COR-L47 (cell line): ENCODE measurements around the gene MCL1.
"Not testable (repeated sequence)": the region's sequence is repeated elsewhere in the genome, so short reads cannot be mapped to it uniquely, and the experiment has no call there.

Source experiments
- DNase-seq: peaks from one replicate; lab custom pipeline; 2025; lab: John Stamatoyannopoulos, UW

Gene MCL1

GRCh38 chr1:150602372-150602771 lies 23.0 kb upstream of the MCL1 start:
- DNase-seq: not testable (repeated sequence)

DNA sequence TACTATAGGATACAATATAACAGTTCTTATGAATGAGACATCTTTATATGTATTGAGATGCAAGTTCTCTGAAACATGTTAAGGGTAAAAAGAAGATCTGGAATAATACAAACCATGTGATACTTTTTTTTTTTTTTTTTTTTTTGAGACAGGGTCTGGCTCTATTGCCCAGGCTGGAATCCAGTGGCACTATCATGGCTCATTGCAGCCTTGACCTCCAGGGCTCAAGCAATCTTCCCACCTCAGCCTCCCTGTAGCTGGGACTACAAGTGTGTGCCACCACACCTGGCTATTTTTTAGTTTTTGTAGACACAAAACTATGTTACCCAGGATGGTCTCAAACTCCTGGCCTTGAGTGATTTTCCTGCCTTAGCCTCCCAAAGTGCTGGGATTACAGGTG lies 22.1 kb upstream of the MCL1 start:
- DNase-seq: no peak

- not testable (repeated sequence) for DNase-seq
These were observed 18.9 kb upstream of the MCL1 start for GRCh38 chr1:150598346-150598745.

- no peak for DNase-seq
These were observed 17.6 kb upstream of the MCL1 start for GRCh38 chr1:150596976-150597375.

- DNase-seq: no peak
These were observed 16.9 kb upstream of the MCL1 start for GRCh38 chr1:150596095-150596892.

- no peak for DNase-seq
These were observed 3.0 kb upstream of the MCL1 start for GRCh38 chr1:150582371-150582770.

DNA sequence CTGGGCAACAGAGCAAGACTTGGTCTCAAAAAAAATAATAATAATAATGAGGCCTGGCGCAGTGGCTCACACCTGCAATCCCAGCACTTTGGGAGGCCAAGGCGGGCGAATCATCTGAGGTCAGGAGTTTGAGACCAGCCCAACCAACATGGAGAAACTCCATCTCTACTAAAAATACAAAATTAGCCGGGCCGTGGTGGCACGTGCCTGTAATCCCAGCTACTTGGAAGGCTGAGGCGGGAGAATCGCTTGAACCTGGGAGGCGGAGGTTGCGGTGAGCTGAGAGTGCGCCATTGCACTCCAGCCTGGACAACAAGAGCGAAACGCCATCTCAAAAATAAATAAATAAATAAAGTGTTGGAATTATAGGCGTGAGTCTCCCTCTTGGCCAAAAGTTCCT lies 2.6 kb upstream of the MCL1 start:
- DNase-seq: not testable (repeated sequence)

DNA sequence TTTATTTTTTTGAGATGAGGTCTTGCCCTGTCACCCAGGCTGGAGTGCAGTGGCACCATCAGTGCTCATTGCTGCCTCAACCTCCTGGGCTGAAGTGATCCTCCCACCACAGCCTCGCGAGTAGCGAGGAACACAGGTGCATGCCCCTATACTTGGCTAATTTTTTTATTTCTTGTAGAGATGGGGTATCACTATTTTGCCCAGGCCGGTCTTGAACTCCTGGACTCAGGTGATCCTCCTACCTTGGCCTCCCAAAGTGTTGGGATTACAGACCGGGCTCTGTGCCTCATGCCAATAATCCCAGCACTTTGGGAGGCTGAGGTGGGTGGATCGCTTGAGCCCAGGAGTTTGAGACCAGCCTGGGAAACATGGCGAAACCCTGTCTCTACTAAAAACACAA lies 2.0 kb upstream of the MCL1 start:
- not testable (repeated sequence) for DNase-seq

DNA sequence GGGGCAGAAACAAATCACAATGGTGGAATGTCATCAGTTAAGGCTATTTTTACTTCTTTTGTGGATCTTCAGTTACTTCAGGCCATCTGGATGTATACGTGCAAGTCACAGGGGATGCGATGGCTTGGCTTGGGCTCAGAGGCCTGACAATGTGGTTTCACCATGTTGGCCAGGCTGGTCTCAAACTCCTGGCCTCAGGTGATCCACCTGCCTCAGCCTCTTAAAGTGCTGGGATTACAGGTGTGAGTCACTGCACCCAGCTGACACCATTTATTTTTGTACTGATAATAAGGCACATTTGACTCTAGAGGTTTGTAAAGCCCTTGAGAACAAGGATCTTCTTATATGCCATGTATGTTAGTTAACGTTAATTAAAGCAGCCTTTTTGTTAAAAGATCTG lies 1.6 kb upstream of the MCL1 start:
- not testable (repeated sequence) for DNase-seq

DNA sequence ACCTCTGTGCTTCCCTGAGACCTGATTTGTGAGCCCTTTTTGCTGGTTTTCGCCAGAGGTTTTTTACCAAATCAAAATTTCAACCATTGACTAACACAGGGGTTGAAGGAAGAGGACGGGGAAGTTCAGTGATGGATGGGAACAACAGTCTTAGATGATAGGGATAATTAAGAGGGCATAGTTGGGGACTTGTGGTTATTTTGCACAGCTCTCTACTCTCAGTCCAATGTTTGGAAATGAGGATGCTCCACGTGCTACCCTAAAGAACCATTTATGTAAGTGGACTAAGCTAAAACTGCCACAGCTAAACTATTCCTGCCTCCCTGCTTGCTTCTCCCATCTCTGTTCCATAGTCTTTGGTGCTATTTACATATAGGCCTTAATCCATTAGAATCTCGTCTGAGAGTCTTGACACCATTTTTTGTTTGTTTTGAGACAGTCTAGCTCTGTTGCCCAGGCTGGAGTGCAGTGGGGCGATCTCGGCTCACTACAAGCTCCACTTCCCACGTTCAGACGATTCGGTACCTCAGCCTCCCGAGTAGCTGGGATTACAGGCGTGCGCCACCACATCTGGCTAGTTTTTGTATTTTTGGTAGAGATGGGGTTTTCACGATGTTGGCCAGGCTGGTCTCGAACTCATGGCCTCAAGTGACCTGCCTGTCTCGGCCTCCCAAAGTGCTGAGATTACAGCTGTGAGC lies 684 bp upstream of the MCL1 start:
- DNase-seq: no peak

- DNase-seq: peak; percentile 66
These were observed 919 bp downstream of the MCL1 start for GRCh38 chr1:150578272-150579109.

- DNase-seq: no peak
These were observed 1.7 kb downstream of the MCL1 start for GRCh38 chr1:150577557-150578271.

- DNase-seq: no peak
These were observed 2.4 kb downstream of the MCL1 start for GRCh38 chr1:150576794-150577556.

GRCh38 chr1:150576367-150576711 lies 3.1 kb downstream of the MCL1 start:
- no peak for DNase-seq

DNA sequence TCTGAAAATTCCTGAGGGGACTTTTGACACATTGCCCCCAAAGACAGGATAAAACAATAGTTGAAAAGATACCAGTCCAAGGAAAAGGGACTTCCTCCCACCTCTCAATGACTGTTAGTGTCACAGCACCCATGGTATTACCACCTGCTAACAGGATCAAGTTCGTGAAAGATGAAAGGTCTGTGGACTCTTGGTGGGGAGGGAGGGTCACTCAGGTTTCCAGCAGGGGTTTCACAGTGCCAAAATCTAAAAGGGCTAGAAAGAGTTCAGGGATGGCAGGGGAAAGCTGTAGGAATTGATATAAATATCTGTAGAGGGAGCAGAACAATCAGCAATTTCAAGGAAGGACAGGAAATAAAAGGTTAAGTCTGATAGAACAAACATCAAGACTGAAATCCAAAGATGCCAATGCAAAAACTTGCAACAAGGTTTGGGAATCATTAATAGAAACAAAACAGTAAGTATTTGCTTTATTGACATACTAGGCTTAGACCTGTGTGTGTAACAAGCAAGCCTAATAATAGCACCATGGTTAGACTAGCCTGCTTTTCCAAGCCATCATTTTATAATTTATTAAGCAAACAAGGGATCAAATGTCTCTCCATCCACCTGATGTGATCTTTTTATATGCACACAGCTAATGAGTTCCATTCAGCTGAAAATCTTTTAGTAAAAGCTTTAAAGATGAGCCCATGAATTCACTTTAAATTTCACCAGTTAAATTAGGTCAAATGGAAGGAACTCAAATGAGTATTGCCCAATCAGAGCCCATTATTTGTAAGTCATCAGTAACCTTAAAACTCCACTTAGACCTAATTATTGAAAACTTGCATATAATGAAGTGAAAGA lies 3.7 kb downstream of the MCL1 start:
- no peak for DNase-seq

DNA sequence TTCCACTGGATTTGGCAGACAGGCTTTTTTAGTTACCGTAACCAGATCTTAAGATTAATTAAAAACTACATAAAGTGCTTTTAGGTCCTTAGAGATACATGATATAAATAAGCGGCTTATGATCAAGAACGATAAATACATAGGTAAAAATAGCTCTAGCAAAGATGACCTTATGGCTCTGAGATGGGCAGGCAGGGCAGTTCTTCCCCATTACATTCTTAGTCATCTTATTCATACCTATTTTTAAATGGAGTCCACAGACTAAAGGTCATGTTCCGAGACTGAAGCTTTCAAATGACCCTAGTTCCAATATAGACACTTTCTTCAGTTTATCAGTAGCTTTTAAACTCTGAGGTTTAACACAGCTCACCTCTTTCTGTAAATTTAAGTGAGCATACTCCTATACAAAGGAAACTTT lies 4.3 kb downstream of the MCL1 start:
- DNase-seq: no peak

DNA sequence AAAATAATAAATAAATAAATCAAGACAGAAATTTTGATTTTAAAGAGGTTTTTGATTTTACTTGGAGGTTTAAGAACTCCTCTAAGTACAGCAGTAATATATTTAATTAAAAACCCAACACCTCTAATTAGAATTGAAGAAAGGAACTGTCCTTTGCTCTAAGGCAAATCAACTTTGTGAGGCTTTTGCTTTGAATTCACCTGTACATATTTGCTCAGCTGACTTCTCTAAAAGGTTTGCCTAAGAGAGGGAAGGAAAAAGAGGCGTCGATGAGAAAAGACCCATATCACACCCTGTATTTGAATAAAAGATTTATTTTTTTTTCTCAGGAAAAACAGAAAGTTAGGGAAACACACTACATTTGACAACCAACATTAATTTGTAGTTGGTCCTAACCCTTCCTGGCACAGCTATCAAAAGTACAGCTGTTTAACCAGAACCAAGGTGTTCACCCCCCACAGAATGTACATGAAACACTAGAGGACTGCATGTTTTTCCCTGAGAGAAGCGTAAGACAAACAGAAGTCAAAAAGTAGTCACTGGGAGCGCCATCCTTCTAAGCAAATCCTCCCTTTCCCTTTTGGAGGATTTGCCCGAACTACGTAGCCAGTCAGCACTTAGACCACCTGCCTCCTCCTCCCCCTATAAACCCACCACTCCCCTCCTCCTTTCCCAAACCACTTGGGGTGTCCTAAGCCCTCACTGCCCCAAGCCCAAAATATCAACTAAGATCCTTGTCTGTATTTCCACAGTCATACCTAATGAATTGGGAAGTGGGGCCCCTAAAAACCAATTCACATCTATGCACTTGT lies 4.9 kb downstream of the MCL1 start:
- DNase-seq: no peak

DNA sequence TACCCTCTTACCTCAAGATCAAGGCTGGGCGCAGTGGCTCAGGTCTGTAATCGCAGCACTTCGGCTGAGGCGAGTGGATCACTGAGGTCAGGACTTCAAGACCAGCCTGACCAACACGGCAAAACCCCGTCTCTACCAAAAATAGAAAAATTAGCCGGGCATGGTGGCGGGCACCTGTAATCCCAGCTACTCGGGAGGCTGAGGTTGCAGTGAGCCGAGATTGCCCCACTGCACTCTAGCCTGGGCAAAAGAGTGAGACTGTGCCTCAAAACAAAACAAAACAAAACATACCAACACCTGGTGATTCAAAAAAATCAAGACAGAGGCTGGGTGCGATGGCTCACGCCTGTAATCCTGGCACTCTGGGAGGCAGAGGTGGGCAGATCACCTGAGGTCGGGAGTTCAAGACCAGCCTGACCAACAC lies 5.8 kb downstream of the MCL1 start:
- not testable (repeated sequence) for DNase-seq

- DNase-seq: no peak
These were observed 6.3 kb downstream of the MCL1 start for GRCh38 chr1:150572918-150573647.
